Stimulated activated CD4-positive, alpha-beta T cell treated with anti-CD3 and anti-CD28 coated beads, Interleukin-2, amount 100 ng/mL, for 4 hours (primary cell): Measurements from ENCODE around the gene ZNF670.
"Not testable (repeated sequence)": the region's sequence is repeated elsewhere in the genome, so short reads cannot be mapped to it uniquely, and the experiment has no call there.

ENCODE experiments used
- DNase-seq: peaks from one replicate; pipeline ENCODE4 v3.0.0-alpha.2; 2020; ENCODE audit warnings: low read depth

ZNF670 gene

DNA sequence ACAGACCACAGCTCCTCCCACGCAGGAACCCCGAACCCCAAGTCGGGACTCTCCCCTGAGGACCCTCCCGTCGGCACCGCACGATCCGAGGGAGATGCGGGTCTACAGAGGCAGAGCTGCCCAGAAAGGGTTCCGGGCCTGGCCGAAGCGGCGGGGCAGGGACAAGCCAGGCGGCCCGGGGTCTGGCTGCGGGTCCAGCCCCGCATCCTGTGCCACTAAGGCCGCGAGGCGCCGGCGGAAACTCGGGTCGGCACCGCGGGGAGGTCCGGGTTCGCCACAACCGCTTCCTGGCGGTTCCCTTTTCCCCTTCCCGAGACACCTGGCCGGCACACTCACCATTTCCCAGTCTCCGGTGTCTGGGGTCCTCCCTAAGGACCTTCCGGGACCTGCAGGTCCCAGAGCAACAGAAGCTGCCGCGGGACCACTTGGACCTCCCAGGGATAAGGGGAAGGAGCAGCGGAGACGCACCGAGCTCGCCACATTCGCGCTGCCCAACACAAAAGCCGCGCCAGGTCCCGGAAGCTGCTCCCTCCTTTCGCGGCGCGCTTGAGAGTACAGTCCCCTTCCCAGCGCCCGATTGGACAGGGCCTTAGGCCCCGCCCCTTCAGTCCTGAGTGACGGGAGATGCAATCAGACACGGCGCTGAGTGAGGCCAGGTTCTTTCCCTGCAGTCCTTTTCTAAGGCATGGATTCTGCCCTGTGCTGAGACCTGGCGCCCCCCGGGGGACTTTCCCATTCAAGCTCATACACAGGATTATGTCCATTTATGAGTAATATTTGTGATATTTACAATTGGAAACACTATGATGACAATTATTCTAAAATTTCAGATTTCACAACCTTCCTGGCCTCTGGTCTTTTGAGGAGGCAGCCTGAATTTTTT lies at the start of gene ZNF670:
Gene ZNF670 (minus strand): TSS at position 554 of the 883 bp plus-strand sequence. CDS start 215 bp downstream, at position 339.
- peak; percentile 82 for DNase-seq

GRCh38 chr1:247127519-247128282 lies 49.1 kb upstream of the ZNF670 start:
- not testable (repeated sequence) for DNase-seq

DNA sequence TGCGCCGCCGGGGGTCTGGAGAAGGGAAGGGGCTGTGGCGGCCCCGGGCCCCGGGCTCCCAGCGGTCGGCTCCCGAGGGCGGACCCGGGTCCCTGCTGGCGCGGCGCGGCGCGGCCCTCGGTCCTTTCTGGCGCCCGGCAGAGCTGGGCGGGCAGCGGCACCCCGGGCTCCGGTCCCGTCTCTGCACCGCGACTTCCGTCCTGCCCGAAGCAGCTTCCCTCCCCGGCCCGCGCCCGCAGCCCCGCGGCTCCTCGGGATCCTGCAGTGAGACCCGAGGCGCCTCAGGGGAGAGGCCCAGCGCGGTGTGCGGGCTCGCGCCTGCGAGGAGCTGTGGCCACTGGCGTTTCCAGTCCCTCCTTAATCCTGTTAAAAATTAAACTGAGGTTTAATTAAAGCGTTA lies 48.0 kb upstream of the ZNF670 start:
- not testable (repeated sequence) for DNase-seq

DNA sequence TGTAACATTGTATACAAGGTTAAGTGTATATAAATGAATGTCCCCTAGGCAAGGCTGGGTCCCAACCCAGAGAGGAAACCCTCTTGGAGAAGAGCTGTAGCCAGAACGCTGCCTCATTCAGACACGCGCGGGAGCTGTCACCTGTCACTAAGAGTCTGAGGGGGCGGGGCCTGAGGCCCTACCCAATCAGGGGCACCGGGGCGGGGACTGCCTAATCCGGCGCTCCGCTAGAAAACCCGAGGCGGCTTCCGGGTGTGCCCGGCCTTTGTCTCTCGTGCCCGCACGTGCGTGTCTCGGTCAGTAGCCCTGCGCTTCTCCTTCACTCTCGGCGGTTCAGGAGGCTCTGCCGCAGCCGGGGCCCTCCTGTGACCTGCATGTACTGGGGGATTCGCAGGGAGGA lies 47.6 kb upstream of the ZNF670 start:
- not testable (repeated sequence) for DNase-seq

GRCh38 chr1:247121382-247121781 lies 42.8 kb upstream of the ZNF670 start:
- no peak for DNase-seq

DNA sequence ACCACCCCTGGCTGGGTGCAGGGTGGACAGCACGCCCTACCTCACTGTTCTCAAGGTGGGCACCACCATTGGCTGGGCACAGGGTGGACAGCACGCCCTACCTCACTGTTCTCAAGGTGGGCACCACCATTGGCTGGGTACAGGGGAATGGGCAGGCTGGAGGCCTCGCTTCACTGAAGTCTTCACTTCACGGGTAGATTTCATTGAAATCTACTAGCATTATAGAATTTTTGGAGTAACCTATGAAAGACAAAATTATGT lies 41.7 kb upstream of the ZNF670 start:
- DNase-seq: not testable (repeated sequence)

GRCh38 chr1:247119600-247120407 lies 41.2 kb upstream of the ZNF670 start:
- no peak for DNase-seq

DNA sequence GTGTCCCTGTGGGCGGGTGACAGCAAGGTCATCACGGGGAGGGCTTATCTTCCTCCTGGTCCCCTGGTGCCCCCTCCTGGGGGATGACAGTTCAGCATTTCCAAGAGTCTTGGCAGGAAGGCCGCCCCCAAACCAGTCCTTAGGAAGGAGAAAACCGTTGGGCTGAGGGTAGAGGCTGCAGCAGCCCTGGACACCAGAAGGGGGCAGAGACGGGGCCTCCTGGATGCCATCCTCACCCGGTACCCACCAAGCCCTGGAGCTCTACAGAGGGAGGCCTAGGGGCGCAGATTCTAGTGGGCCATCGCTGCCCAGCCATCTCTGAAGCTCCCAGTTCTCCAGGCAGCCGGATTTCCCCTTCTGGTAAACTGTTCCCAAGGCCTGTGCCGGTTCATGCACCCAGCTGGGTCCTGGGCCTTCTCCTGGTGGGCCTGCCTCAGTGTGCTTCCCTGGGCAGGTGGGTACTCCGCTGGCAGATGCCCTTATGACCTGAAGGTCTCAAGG lies 40.4 kb upstream of the ZNF670 start:
- no peak for DNase-seq

- DNase-seq: no peak
Measured at GRCh38 chr1:247115545-247115944, 36.9 kb upstream of the ZNF670 start.

DNA sequence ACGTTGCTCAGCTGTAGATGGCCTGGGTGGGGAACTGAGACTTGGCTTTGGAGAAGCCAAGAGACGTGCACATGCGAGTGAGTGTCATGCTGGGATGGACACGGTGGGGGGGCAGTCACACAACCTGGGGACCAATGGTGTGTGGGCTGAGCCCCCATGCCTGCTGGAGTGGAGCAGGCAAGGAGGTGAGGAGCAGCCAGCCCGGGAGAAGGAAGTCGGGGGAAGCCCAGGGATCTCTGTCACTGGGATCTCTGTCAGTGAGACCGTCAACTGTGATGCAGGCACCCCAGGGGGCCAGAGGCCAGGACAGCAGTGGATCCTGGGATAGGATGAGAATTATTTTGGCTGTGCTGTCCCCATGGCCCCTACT lies 36.5 kb upstream of the ZNF670 start:
- no peak for DNase-seq

DNA sequence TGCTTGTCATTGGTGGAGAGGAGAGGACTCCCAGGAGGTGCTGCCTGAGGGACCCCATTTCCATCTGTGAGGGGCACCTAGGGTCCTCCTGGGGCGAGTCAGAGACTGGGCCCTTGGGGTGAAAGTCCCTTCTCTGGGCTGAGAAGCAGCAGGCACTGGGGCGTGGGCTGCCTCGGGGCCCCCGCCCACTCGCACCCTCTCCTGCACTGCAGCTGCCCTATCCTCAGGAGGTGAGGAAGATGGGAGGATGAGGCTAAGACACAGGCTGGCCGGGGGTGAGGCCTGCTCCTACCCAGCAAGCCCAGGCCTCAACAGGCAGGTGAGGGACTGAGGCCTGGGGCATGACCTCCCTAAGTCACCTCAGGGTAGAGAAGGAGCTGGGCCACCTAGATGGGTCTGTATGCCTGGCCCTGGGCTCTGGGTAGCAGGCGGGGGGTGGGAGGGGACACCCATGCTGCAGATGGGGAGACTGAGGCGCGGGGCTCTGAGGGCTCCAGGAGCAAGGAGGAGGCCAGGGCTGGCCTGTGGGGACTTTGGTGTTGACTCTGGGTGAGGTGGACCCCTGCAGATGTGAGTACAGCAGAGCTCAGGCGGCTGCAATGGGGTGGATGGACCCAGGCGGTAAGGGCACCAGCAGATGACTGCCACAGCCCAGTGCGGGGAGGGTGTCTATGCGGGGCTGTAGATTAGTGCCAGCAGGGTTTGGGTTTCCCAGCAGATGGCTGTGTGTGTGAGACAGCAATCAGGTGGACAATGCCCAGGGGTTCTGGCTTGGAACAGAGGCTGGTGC lies 35.9 kb upstream of the ZNF670 start:
- no peak for DNase-seq

GRCh38 chr1:247113733-247114271 lies 35.2 kb upstream of the ZNF670 start:
- DNase-seq: no peak

DNA sequence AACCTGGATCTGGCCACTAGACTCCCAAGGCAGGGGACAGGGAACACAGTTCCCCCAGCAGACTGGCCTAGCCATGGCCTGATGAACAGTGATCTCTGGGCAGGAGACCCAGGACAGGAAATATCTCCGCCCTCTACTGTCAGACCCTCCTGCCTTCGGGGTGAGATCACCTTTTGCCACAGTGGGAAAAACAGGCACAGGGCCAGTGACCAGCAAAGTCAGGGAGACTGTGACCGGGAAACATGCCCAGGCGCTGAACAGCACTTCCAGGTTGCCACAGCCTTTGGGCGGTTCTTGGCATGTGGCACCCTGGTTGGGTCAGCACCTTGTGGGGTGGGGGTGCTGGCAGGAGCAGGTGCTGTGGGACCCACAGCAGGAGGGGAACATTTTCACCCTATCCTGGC lies 34.5 kb upstream of the ZNF670 start:
- no peak for DNase-seq

DNA sequence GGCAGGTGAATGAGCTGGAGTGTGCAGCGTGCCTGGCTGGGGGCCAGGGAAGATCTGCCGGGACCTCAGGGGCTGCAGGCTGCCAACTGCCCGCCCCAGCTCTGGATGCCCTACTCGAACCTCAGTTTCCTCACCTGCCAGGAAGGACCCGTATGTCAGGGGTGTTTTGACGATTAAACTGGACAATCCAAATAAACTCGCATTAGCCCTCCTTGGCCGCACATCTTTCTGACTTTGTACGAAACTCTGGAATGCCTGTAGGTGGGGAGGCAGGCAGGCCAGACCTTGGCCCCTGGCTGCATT lies 33.8 kb upstream of the ZNF670 start:
- DNase-seq: no peak

GRCh38 chr1:247111700-247112478 lies 33.3 kb upstream of the ZNF670 start:
- DNase-seq: no peak

GRCh38 chr1:247111259-247111699 lies 32.7 kb upstream of the ZNF670 start:
- no peak for DNase-seq

DNA sequence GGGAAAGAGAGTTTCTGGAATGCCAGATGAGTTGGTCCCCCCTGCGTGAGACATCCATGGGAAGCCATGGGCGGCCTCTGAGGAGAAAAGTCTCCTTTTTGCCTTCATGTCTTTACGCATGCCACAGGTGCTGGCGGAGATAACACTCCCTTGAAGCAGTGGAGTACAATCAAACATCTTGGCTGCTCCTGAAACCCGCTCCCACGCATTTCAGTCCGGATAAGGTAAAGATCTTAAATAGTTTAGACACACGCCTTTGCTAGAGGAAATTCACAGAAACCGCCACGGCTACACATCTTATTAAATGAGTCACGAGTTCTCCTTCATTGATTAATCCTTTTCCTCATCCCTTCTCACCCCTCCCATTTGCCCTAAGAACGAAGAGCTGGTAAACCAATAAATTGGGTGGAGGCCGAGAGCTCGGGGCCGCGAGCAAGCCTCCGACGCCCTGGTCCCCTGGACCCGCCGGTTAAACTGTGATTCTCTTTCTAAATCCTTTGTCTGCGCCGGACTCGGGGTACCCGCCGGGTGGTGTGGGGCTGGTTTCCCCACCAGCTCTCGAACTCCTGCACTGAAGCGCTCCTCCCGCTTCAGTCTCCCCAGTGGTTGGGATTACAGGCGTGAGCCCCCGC lies 32.1 kb upstream of the ZNF670 start:
- peak; percentile 44 for DNase-seq

DNA sequence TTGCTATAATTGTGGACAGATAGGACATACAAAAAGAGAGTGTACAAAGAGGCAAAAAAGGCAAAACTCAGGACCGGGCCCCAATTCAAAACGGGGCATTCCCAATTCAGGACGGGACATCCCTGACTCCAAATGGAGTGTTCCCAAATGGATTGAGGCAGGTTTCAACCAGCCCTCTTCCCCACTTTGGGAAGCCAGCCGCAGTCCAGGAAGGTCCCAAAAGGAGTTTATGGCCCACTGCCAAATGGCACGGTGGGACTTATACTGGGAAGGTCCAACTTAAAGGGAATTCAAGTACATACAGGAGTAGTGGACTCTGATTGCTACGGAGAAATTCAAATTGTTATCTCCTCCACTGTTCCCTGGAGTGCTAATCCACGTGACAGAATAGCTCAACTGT lies 29.1 kb upstream of the ZNF670 start:
- DNase-seq: no peak

- DNase-seq: no peak
Measured at GRCh38 chr1:247105966-247106365, 27.4 kb upstream of the ZNF670 start.

- DNase-seq: no peak
Measured at GRCh38 chr1:247104965-247105364, 26.4 kb upstream of the ZNF670 start.
